SK-N-SH treated with all-trans-retinoic acid at 6 μM for 48 hours (cell line): ENCODE data around the gene CARM1.

ENCODE experiments used
- ATAC-seq: fragments of 200-7000 bp; cut with Tn5 transposase; 3 replicates; pipeline ENCODE4 v1.9.1; 2020; ENCODE audit warnings: mild to moderate bottlenecking, moderate library complexity
- ARNTL ChIP-seq: fragments of 450-650 bp; formaldehyde crosslinking; IDR thresholded peaks from 2 replicates; pipeline ENCODE4 v1.5.0; 2020; ENCODE audit warnings: low read depth, mild to moderate bottlenecking, moderate library complexity, borderline replicate concordance
- BACH2 ChIP-seq: fragments of 250-450 bp; sonication (Bioruptor Pico); IDR thresholded peaks from 2 replicates; pipeline ENCODE4 v1.9.0; 2021; ENCODE audit warnings: mild to moderate bottlenecking, borderline replicate concordance
- CREB5 ChIP-seq: fragments of 250-450 bp; sonication (Bioruptor Pico); IDR thresholded peaks from 2 replicates; pipeline ENCODE4 v1.5.1; 2020; ENCODE audit warnings: low read depth, mild to moderate bottlenecking, moderate library complexity
- CSDC2 ChIP-seq: fragments of 250-450 bp; sonication (Bioruptor Pico); IDR thresholded peaks from 2 replicates; pipeline ENCODE4 v1.5.0; 2020; ENCODE audit warnings: mild to moderate bottlenecking, moderate library complexity
- ESRRG ChIP-seq: fragments of 250-450 bp; sonication (Bioruptor Pico); IDR thresholded peaks from 2 replicates; pipeline ENCODE4 v1.6.1; 2021; ENCODE audit warnings: mild to moderate bottlenecking
- GLIS3 ChIP-seq: fragments of 250-450 bp; sonication (Bioruptor Pico); IDR thresholded peaks from 2 replicates; pipeline ENCODE4 v1.5.0; 2020; ENCODE audit warnings: mild to moderate bottlenecking, moderate library complexity
- OSR1 ChIP-seq: fragments of 250-450 bp; sonication (Bioruptor Pico); IDR thresholded peaks from 2 replicates; pipeline ENCODE4 v1.8.0; 2022; ENCODE audit warnings: moderate library complexity, mild to moderate bottlenecking, inconsistent platforms
- RARB ChIP-seq: fragments of 250-450 bp; sonication (Bioruptor Pico); IDR thresholded peaks from 2 replicates; pipeline ENCODE4 v1.8.0; 2021; ENCODE audit warnings: mild to moderate bottlenecking, moderate library complexity
- SNAI2 ChIP-seq: fragments of 250-450 bp; sonication (Bioruptor Pico); IDR thresholded peaks from 2 replicates; pipeline ENCODE4 v1.5.0; 2020; ENCODE audit warnings: mild to moderate bottlenecking, moderate library complexity
- TCF4 ChIP-seq: fragments of 250-450 bp; sonication (Bioruptor Pico); IDR thresholded peaks from 2 replicates; pipeline ENCODE4 v1.8.0; 2021; ENCODE audit warnings: mild to moderate bottlenecking, moderate library complexity, borderline replicate concordance
- TOX ChIP-seq: fragments of 250-450 bp; sonication (Bioruptor Pico); IDR thresholded peaks from 2 replicates; pipeline ENCODE4 v1.8.0; 2021; ENCODE audit warnings: mild to moderate bottlenecking, moderate library complexity, borderline replicate concordance
- ZC3H10 ChIP-seq: fragments of 250-450 bp; sonication (Bioruptor Pico); IDR thresholded peaks from 2 replicates; pipeline ENCODE4 v1.5.1; 2021; ENCODE audit warnings: mild to moderate bottlenecking, moderate library complexity
- ZFP3 ChIP-seq: fragments of 250-450 bp; sonication (Bioruptor Pico); IDR thresholded peaks from 2 replicates; pipeline ENCODE4 v1.5.0; 2020; ENCODE audit warnings: mild to moderate bottlenecking, moderate library complexity
- ZFP30 ChIP-seq: fragments of 450-650 bp; formaldehyde crosslinking; IDR thresholded peaks from 2 replicates; pipeline ENCODE4 v1.5.0; 2022; ENCODE audit warnings: mild to moderate bottlenecking, moderate library complexity
- ZNF565 ChIP-seq: fragments of 450-650 bp; formaldehyde crosslinking; conservative IDR thresholded peaks from 2 replicates; pipeline ENCODE4 v1.5.0; 2020; ENCODE audit warnings: low read depth, mild to moderate bottlenecking, moderate library complexity
- ZNF70 ChIP-seq: fragments of 450-650 bp; formaldehyde crosslinking; IDR thresholded peaks from 2 replicates; pipeline ENCODE4 v1.5.0; 2020; ENCODE audit warnings: mild to moderate bottlenecking, moderate library complexity
- ZNF8 ChIP-seq: fragments of 450-650 bp; formaldehyde crosslinking; IDR thresholded peaks from 2 replicates; pipeline ENCODE4 v1.5.0; 2020; ENCODE audit warnings: mild to moderate bottlenecking, moderate library complexity
- TF ChIP-seq, protein P1 (sequence below): fragments of 250-450 bp; sonication (Bioruptor Pico); IDR thresholded peaks from 2 replicates; pipeline ENCODE4 v1.5.0; 2020; ENCODE audit warnings: mild to moderate bottlenecking, moderate library complexity
- TF ChIP-seq, protein P2 (sequence below): fragments of 250-450 bp; sonication (Bioruptor Pico); IDR thresholded peaks from 2 replicates; pipeline ENCODE4 v1.5.1; 2021; ENCODE audit warnings: mild to moderate bottlenecking, moderate library complexity
- TF ChIP-seq, protein P3 (sequence below): fragments of 250-450 bp; sonication (Bioruptor Pico); IDR thresholded peaks from 2 replicates; pipeline ENCODE4 v1.8.0; 2020; ENCODE audit warnings: mild to moderate bottlenecking, moderate library complexity, borderline replicate concordance
- TF ChIP-seq, protein P4 (sequence below): fragments of 250-450 bp; sonication (Bioruptor Pico); IDR thresholded peaks from 2 replicates; pipeline ENCODE4 v1.8.0; 2021; ENCODE audit warnings: low read depth, mild to moderate bottlenecking, moderate library complexity, borderline replicate concordance

Gene CARM1

DNA sequence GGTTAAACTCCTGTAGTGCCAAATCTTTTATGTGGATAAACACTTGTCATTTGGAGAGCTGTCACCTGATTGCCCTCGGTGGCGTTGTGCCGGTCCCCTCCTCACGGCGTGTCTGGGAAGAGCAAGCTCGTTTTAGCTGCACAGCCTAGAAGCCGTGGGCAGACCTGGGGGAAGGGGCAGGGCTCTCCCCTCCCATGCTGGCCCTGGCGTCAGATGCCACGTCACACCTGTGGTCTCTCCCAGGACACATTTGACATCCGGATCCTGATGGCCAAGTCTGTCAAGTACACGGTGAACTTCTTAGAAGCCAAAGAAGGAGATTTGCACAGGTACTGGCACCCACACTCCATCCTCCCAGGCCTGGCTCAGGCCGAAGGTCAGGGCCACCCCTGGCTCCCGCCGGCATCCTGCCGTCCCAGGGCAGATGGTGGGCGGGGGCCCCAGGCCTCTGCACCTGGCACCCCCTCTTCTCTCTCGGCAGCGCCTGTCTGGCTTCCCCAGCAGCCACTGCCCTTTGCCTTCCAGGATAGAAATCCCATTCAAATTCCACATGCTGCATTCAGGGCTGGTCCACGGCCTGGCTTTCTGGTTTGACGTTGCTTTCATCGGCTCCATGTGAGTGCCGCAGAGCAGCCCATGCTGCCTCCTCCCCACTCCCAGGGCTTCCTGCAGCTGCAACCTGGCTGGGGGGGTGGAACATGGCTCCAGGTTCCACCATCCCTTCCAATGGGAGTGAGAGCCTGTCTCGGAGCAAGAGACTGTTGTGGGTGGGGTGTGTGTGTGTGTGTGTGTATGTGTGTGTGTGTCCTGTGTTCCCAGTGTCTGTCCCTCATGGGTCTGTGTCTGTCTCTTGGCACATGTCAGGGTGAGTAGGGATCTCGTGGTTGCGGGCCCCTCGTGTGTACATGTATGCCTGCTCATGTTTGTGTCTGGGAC lies 48.3 kb downstream of the CARM1 start (continued):
- TF ChIP-seq, protein P1, sequence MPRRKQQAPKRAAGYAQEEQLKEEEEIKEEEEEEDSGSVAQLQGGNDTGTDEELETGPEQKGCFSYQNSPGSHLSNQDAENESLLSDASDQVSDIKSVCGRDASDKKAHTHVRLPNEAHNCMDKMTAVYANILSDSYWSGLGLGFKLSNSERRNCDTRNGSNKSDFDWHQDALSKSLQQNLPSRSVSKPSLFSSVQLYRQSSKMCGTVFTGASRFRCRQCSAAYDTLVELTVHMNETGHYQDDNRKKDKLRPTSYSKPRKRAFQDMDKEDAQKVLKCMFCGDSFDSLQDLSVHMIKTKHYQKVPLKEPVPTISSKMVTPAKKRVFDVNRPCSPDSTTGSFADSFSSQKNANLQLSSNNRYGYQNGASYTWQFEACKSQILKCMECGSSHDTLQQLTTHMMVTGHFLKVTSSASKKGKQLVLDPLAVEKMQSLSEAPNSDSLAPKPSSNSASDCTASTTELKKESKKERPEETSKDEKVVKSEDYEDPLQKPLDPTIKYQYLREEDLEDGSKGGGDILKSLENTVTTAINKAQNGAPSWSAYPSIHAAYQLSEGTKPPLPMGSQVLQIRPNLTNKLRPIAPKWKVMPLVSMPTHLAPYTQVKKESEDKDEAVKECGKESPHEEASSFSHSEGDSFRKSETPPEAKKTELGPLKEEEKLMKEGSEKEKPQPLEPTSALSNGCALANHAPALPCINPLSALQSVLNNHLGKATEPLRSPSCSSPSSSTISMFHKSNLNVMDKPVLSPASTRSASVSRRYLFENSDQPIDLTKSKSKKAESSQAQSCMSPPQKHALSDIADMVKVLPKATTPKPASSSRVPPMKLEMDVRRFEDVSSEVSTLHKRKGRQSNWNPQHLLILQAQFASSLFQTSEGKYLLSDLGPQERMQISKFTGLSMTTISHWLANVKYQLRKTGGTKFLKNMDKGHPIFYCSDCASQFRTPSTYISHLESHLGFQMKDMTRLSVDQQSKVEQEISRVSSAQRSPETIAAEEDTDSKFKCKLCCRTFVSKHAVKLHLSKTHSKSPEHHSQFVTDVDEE = no peak
- no peak for TF ChIP-seq ESRRG (CRISPR knock-in tag)
- TF ChIP-seq ARNTL (CRISPR knock-in tag) = no peak

DNA sequence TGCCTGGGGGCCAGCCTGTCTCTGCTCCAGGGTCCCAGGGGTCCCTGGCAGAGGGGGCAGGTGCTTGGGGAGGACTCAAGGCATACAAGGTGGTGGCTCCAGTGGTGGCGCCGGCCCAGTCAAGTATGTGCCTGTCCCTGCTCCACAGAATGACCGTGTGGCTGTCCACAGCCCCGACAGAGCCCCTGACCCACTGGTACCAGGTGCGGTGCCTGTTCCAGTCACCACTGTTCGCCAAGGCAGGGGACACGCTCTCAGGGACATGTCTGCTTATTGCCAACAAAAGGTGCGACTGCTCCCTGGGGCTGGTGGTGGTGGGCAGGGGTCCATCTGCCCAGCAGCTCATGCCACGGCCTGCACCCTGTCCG lies 48.9 kb downstream of the CARM1 start:
- no peak for TF ChIP-seq RARB (CRISPR knock-in tag)
- no peak for TF ChIP-seq ZFP3 (CRISPR knock-in tag)
- TF ChIP-seq CSDC2 (CRISPR knock-in tag) = no peak
- no peak for TF ChIP-seq ZNF70 (CRISPR knock-in tag)
- TF ChIP-seq, protein P2, sequence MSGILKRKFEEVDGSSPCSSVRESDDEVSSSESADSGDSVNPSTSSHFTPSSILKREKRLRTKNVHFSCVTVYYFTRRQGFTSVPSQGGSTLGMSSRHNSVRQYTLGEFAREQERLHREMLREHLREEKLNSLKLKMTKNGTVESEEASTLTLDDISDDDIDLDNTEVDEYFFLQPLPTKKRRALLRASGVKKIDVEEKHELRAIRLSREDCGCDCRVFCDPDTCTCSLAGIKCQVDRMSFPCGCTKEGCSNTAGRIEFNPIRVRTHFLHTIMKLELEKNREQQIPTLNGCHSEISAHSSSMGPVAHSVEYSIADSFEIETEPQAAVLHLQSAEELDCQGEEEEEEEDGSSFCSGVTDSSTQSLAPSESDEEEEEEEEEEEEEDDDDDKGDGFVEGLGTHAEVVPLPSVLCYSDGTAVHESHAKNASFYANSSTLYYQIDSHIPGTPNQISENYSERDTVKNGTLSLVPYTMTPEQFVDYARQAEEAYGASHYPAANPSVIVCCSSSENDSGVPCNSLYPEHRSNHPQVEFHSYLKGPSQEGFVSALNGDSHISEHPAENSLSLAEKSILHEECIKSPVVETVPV (CRISPR knock-in tag) = no peak
- TF ChIP-seq ESRRG (CRISPR knock-in tag) = no peak
- TF ChIP-seq, protein P3, sequence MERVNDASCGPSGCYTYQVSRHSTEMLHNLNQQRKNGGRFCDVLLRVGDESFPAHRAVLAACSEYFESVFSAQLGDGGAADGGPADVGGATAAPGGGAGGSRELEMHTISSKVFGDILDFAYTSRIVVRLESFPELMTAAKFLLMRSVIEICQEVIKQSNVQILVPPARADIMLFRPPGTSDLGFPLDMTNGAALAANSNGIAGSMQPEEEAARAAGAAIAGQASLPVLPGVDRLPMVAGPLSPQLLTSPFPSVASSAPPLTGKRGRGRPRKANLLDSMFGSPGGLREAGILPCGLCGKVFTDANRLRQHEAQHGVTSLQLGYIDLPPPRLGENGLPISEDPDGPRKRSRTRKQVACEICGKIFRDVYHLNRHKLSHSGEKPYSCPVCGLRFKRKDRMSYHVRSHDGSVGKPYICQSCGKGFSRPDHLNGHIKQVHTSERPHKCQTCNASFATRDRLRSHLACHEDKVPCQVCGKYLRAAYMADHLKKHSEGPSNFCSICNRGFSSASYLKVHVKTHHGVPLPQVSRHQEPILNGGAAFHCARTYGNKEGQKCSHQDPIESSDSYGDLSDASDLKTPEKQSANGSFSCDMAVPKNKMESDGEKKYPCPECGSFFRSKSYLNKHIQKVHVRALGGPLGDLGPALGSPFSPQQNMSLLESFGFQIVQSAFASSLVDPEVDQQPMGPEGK (CRISPR knock-in tag) = no peak
- ATAC-seq = no peak

DNA sequence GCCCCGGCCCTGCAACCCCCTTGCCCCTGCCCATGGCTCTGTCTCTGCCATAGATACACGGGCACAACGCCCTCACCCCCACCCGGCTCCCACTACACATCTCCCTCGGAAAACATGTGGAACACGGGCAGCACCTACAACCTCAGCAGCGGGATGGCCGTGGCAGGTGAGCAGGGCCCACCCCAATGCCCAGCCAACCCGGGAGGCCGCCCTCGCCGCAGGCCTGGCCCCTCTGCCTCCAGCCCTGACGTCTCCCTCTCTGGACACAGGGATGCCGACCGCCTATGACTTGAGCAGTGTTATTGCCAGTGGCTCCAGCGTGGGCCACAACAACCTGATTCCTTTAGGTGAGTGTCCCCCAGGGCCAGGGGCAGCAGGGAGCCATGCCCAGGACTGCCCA lies 49.4 kb downstream of the CARM1 start:
- no peak for ATAC-seq
- TF ChIP-seq, protein P3 (CRISPR knock-in tag) = no peak
- TF ChIP-seq ZNF70 (CRISPR knock-in tag) = no peak
- TF ChIP-seq, protein P4, sequence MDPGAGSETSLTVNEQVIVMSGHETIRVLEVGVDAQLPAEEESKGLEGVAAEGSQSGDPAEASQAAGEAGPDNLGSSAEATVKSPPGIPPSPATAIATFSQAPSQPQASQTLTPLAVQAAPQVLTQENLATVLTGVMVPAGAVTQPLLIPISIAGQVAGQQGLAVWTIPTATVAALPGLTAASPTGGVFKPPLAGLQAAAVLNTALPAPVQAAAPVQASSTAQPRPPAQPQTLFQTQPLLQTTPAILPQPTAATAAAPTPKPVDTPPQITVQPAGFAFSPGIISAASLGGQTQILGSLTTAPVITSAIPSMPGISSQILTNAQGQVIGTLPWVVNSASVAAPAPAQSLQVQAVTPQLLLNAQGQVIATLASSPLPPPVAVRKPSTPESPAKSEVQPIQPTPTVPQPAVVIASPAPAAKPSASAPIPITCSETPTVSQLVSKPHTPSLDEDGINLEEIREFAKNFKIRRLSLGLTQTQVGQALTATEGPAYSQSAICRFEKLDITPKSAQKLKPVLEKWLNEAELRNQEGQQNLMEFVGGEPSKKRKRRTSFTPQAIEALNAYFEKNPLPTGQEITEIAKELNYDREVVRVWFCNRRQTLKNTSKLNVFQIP = no peak
- TF ChIP-seq ZNF8 (CRISPR knock-in tag) = no peak
- no peak for TF ChIP-seq RARB (CRISPR knock-in tag)
- TF ChIP-seq CSDC2 (CRISPR knock-in tag) = no peak
- TF ChIP-seq SNAI2 (CRISPR knock-in tag) = no peak
- no peak for TF ChIP-seq TOX
- TF ChIP-seq ZFP3 (CRISPR knock-in tag) = no peak
- no peak for TF ChIP-seq ZFP30 (CRISPR knock-in tag)
- TF ChIP-seq ZC3H10 (CRISPR knock-in tag) = no peak
- TF ChIP-seq TCF4 = no peak
- no peak for TF ChIP-seq ZNF565 (CRISPR knock-in tag)
- TF ChIP-seq BACH2 = no peak
- TF ChIP-seq, protein P2 (CRISPR knock-in tag) = no peak
- no peak for TF ChIP-seq OSR1
- no peak for TF ChIP-seq ESRRG (CRISPR knock-in tag)
- no peak for TF ChIP-seq GLIS3 (CRISPR knock-in tag)
- no peak for TF ChIP-seq CREB5 (CRISPR knock-in tag)
